ENCODE measurements around the gene CAT. TPM values are rescaled to one million over a fixed set of nuclear protein-coding genes. Genes with fewer than 3 reads are reported as not detected.

The CAT gene
- total RNA-seq, 1 donor from 2014 or later: not detected

- H3K36me3 ChIP-seq: no peaks in the 10 kb centered on the region
- H3K9ac ChIP-seq: no peak overlapping the region
- Mint-ChIP-seq H3K4me1 (peaks cover 22% of the 10 kb centered on the region), H3K9me3 (no peaks in the 10 kb centered on the region), H3K27ac (no peak overlapping the region), H3K4me3 (no peak overlapping the region), H3K27me3 (ENCODE audit: insufficient read depth, low read depth) (peaks cover 7% of the 10 kb centered on the region), H3K36me3 (no peaks in the 10 kb centered on the region)
- no peaks in the 10 kb centered on the region for H4K20me1 ChIP-seq (ENCODE audit: low read depth)
- H3K79me2 ChIP-seq (ENCODE audit: low read depth): no peaks in the 10 kb centered on the region
- H3K27ac ChIP-seq: no peak overlapping the region
- H3K4me1 ChIP-seq: peaks cover 14% of the 10 kb centered on the region
- H3F3A ChIP-seq (ENCODE audit: low read depth): peaks cover 7% of the 10 kb centered on the region
- TF ChIP-seq EZH2phosphoT487 (IDR thresholded peaks at IDR 0.05) (no peak), EZH2 (IDR thresholded peaks at IDR 0.05) (no peak), CTCF (IDR thresholded peaks at IDR 0.05) (no peak)
- H3K4me2 ChIP-seq: no peak overlapping the region
- DNase-seq (ENCODE audit: low spot score): no peak
- H3K27me3 ChIP-seq: no peaks in the 10 kb centered on the region
- H3K4me3 ChIP-seq: no peak overlapping the region
- no peaks in the 10 kb centered on the region for H3K9me3 ChIP-seq (ENCODE audit: low read depth)
- H2AFZ ChIP-seq (replicated peaks): no peak overlapping the region
Observed at GRCh38 chr11:34516247-34517040, 77.7 kb downstream of the CAT start.

- Histone ChIP-seq H3K4me3 (no peak overlapping the region), H3K4me2 (no peak overlapping the region), H2AFZ (replicated peaks) (no peak overlapping the region), H3K27ac (no peak overlapping the region), H3K79me2 (ENCODE audit: low read depth) (no peaks in the 10 kb centered on the region), H3K36me3 (no peaks in the 10 kb centered on the region), H3K9me3 (ENCODE audit: low read depth) (no peaks in the 10 kb centered on the region), H3K9ac (no peak overlapping the region), H3K4me1 (no peaks in the 10 kb centered on the region), H3K27me3 (no peaks in the 10 kb centered on the region), H4K20me1 (ENCODE audit: low read depth) (no peaks in the 10 kb centered on the region), H3F3A (ENCODE audit: low read depth) (no peaks in the 10 kb centered on the region)
- H3K4me3 Mint-ChIP-seq: no peak overlapping the region
- H3K4me1 Mint-ChIP-seq: peaks cover 4% of the 10 kb centered on the region
- DNase-seq (ENCODE audit: low spot score): no peak
- TF ChIP-seq CTCF (IDR thresholded peaks at IDR 0.05): no peak
- no peak for TF ChIP-seq EZH2phosphoT487 (IDR thresholded peaks at IDR 0.05)
- TF ChIP-seq EZH2 (IDR thresholded peaks at IDR 0.05): no peak
- H3K36me3 Mint-ChIP-seq: no peaks in the 10 kb centered on the region
- no peak overlapping the region for H3K27ac Mint-ChIP-seq
- no peaks in the 10 kb centered on the region for H3K9me3 Mint-ChIP-seq
- H3K27me3 Mint-ChIP-seq (ENCODE audit: insufficient read depth, low read depth): peaks cover 5% of the 10 kb centered on the region
Observed at GRCh38 chr11:34519595-34520235, 81.0 kb downstream of the CAT start.

- Histone ChIP-seq H3K36me3 (no peaks in the 10 kb centered on the region), H3K4me3 (no peak overlapping the region), H3K4me2 (no peak overlapping the region), H3K9me3 (ENCODE audit: low read depth) (no peaks in the 10 kb centered on the region), H3K4me1 (no peaks in the 10 kb centered on the region), H3K27me3 (no peaks in the 10 kb centered on the region), H3F3A (ENCODE audit: low read depth) (no peaks in the 10 kb centered on the region), H3K9ac (no peak overlapping the region), H2AFZ (replicated peaks) (no peak overlapping the region), H3K79me2 (ENCODE audit: low read depth) (no peaks in the 10 kb centered on the region), H3K27ac (no peak overlapping the region), H4K20me1 (ENCODE audit: low read depth) (no peaks in the 10 kb centered on the region)
- H3K27me3 Mint-ChIP-seq (ENCODE audit: insufficient read depth, low read depth): peaks cover 9% of the 10 kb centered on the region
- TF ChIP-seq EZH2 (IDR thresholded peaks at IDR 0.05): no peak
- TF ChIP-seq EZH2phosphoT487 (IDR thresholded peaks at IDR 0.05): no peak
- TF ChIP-seq CTCF (IDR thresholded peaks at IDR 0.05): no peak
- H3K27ac Mint-ChIP-seq: no peak overlapping the region
- H3K4me3 Mint-ChIP-seq: no peak overlapping the region
- H3K4me1 Mint-ChIP-seq: no peaks in the 10 kb centered on the region
- no peaks in the 10 kb centered on the region for H3K36me3 Mint-ChIP-seq
- H3K9me3 Mint-ChIP-seq: no peaks in the 10 kb centered on the region
- no peak for DNase-seq (ENCODE audit: low spot score)
Observed at GRCh38 chr11:34521265-34521664, 82.5 kb downstream of the CAT start.

Small RNA genes within 50 kb of the gene (small RNA-seq; reads per million reads assigned to genes)
- not detected for gene AL035079.1

Other genes starting within 250 kb of the CAT start
- gene ABTB2, start 80.9 kb upstream of the CAT start, total RNA-seq (ENCODE audit: low replicate concordance): 0.37 and 0.84 TPM in 2 replicates
- not detected in 2 replicates for gene ELF5, start 74.9 kb downstream of the CAT start, total RNA-seq (ENCODE audit: low replicate concordance)
- gene EHF, start 182.2 kb downstream of the CAT start, total RNA-seq (ENCODE audit: low replicate concordance): 0.12 TPM in 1 of 2 replicates, not detected in the other

Measured in neural progenitor cell (in vitro differentiated cells).